HG03025 (cell line): Measurements from ENCODE around the gene HMCN1.
"Not testable (repeated sequence)": the region's sequence is repeated elsewhere in the genome, so short reads cannot be mapped to it uniquely, and the experiment has no call there.

Experiments
- ATAC-seq: cut with Tn5 transposase; IDR thresholded peaks from one replicate; pipeline ENCODE4 v1.9.1; 2021; ENCODE audit warnings: mild to moderate bottlenecking, moderate library complexity; ENCODE audit not compliant: unreplicated experiment, low FRiP score

HMCN1 gene

GRCh38 chr1:186125035-186125434, 390.8 kb downstream of the HMCN1 start:
- ATAC-seq = no peak

GRCh38 chr1:186125511-186125910, 391.3 kb downstream of the HMCN1 start:
- no peak for ATAC-seq

GRCh38 chr1:186129758-186130157, 395.6 kb downstream of the HMCN1 start:
- ATAC-seq = no peak

GRCh38 chr1:186139115-186139514, 404.9 kb downstream of the HMCN1 start:
- ATAC-seq = no peak

GRCh38 chr1:186139701-186140100, 405.5 kb downstream of the HMCN1 start:
- no peak for ATAC-seq

GRCh38 chr1:186142159-186142558, 408.0 kb downstream of the HMCN1 start:
- ATAC-seq = no peak

- no peak for ATAC-seq
Observed at GRCh38 chr1:186142916-186143315, 408.7 kb downstream of the HMCN1 start.

- no peak for ATAC-seq
Observed at GRCh38 chr1:186143481-186143880, 409.3 kb downstream of the HMCN1 start.

GRCh38 chr1:186144505-186144904, 410.3 kb downstream of the HMCN1 start:
- ATAC-seq = no peak

- ATAC-seq = no peak
Observed at GRCh38 chr1:186146974-186147373, 412.8 kb downstream of the HMCN1 start.

- ATAC-seq = no peak
Observed at GRCh38 chr1:186149591-186149990, 415.4 kb downstream of the HMCN1 start.

- ATAC-seq = no peak
Observed at GRCh38 chr1:186152227-186152619, 418.0 kb downstream of the HMCN1 start.

- no peak for ATAC-seq
Observed at GRCh38 chr1:186152620-186153239, 418.5 kb downstream of the HMCN1 start.

- ATAC-seq = no peak
Observed at GRCh38 chr1:186154651-186155050, 420.5 kb downstream of the HMCN1 start.

- no peak for ATAC-seq
Observed at GRCh38 chr1:186155594-186155993, 421.4 kb downstream of the HMCN1 start.

GRCh38 chr1:186162895-186163294, 428.7 kb downstream of the HMCN1 start:
- not testable (repeated sequence) for ATAC-seq

GRCh38 chr1:186164773-186165172, 430.6 kb downstream of the HMCN1 start:
- ATAC-seq = no peak

- ATAC-seq = no peak
Observed at GRCh38 chr1:186165303-186165702, 431.1 kb downstream of the HMCN1 start.

- no peak for ATAC-seq
Observed at GRCh38 chr1:186167096-186167668, 433.0 kb downstream of the HMCN1 start.

GRCh38 chr1:186175588-186175987, 441.4 kb downstream of the HMCN1 start:
- no peak for ATAC-seq

GRCh38 chr1:186178426-186179043, 444.3 kb downstream of the HMCN1 start:
- ATAC-seq = peak; percentile 47

- ATAC-seq = no peak
Observed at GRCh38 chr1:186179231-186179630, 445.0 kb downstream of the HMCN1 start.
